Renal cortical epithelial cell (primary cell): ENCODE measurements around the gene CLEC19A. TPM values are rescaled to one million over a fixed set of nuclear protein-coding genes. Genes with fewer than 3 reads are reported as not detected.

Experiments
- DNase-seq: peaks from one replicate; pipeline ENCODE4 v3.0.0-alpha.2; 2011; ENCODE audit warnings: low read depth
- total RNA-seq: library from RNA; depleted of rRNA; stranded (reverse); fragments of >200 nt; gene quantifications from 2 replicates; pipeline ENCODE4 v1.2.3, GENCODE V29; 2014

CLEC19A gene
- total RNA-seq, 1 donor from 2014 or later = not detected

DNA sequence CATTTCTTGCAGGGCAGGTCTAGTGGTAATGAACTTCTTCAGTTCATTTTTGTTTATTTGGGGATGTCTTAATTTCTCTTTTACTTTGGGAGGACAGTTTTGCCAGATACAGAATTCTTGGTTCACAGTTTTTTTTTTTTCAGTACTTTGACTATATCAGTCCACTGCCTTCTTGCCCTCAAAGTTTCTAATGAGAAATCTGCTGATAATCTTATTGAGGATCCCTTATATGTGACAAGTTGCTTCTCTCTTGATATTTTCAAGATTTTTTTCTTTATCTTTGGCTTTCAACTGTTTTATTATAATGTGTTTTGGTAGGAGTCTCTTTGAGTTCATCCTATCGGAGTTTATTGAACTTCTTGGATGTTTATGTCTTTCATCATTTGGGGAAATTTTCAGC is 42.8 kb downstream of the CLEC19A start:
- no peak for DNase-seq

DNA sequence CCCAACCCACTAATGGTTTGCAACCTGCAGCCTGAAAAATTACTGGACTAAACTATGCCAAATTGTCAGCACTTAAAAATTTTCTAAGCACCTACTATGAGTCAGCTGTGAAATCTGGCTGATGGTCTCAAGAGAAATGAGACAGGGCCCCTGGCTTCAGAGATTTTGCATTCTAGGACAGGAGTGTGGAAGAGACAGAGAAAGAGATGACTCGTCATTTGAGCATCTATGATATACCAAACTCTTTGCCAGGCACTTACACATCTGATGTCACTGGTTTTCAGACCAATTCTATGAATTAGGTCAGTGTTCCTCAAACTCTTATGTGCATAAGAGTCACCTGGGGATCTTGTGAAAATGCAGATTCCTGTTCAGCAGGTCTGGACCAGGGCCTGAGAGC is 44.4 kb downstream of the CLEC19A start:
- DNase-seq = no peak

DNA sequence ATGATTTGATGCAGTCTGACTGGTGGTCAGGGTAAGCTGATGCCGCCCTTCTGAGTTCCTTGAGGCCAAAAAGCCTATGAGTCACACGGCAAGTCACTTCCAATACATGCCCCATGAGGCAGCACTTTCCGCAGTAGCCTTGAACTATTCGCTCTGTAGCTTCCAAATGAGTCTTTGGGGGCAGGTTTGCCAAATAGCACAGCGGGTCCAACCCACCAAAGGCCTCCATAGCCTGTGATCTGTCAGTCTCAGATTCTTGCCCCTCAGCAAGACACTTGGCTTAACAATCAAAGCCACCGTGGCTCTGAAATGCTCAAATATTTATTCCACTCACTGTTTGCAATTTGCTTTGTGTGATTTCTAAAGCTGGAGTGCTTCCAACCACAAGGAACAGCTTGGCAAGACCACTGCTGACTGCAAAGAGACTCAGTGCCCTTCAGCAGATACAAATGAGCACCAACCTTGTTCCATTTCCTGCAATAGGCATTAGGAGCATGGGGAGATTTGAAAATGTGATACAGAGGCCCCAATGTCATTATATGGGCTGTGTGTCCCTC is 45.4 kb downstream of the CLEC19A start:
- no peak for DNase-seq

DNA sequence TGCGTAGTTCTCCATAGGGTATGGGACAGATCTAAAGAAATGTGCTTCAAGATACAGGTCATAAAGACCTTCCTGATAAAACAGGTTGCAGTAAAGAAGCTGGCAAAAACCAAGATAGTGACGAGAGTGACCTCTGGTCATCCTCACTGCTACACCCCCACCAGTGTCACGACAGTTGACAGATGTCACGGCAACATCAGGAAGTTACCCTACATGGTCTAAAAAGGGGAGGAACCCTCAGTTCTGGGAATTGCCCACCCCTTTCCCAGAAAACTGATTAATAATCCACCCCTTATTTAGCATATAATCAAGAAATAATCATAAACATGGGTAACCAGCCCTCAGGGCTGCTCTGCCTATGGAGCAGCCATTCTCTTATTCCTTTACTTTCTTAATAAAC is 46.3 kb downstream of the CLEC19A start:
- DNase-seq = no peak

DNA sequence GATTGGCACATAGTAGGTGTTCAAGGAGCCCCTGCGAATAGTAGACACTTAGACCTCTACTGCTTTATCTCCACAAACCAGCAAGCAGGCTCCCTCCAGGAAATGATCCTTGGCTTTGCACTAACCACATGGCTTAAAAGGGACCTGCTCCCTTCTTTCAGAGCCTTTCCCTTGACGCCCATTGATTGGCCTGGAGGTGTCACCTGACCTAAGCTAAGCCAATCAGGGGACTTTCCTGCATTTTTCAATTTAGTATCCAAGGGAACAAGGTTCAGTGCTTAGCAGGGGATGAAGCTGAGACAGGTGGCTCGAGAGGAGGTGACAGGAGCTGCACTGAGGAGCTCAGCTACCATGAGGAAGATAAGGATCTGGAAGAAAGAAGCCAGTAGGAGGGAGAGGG is 52.8 kb downstream of the CLEC19A start:
- DNase-seq = no peak

DNA sequence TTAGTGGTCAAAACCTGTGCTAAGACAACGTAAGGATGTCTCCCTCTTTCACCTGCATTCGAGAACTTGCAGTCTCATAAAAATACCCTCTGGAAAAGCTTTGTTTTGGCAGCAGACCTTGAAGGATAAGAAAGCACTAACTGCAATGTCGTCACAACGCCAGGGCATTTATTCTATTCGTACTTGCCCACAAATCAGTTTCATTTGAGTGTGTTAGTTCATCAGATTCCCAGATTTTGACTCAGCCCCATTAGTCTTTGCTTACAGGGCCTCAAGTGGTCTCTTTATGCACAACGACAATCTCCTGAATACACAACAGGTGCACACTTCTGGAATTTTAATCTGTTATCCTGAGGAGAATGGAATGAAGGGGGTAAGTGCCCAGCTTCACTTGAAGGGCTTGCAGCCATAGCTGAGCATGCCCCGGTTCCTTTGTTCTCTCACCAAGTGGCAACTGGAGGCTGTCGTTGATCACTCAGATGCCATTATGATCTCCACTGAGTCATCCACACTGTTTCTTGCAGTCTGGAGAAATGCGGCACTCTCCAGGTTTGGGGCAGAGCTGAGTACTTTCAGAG is 58.8 kb downstream of the CLEC19A start:
- no peak for DNase-seq

DNA sequence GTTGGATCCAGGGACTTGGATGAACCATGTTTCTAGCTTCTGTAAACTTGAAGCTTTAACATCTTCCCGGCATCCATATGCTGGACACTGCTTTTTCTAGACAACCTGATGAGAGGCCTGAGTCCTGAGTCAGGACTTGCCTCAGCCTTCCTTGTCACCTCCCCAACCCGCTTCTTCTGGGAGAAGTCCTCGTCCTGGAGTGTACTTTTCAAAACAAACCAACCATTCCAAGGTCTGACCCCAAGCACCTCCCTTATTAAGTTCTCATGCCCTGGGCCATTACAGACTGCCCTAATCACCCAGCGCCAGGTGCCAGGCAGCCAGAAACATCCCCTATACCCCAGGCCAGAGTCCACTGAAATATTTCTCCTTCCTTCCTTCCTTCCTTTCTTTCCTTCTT is 59.4 kb downstream of the CLEC19A start:
- no peak for DNase-seq

DNA sequence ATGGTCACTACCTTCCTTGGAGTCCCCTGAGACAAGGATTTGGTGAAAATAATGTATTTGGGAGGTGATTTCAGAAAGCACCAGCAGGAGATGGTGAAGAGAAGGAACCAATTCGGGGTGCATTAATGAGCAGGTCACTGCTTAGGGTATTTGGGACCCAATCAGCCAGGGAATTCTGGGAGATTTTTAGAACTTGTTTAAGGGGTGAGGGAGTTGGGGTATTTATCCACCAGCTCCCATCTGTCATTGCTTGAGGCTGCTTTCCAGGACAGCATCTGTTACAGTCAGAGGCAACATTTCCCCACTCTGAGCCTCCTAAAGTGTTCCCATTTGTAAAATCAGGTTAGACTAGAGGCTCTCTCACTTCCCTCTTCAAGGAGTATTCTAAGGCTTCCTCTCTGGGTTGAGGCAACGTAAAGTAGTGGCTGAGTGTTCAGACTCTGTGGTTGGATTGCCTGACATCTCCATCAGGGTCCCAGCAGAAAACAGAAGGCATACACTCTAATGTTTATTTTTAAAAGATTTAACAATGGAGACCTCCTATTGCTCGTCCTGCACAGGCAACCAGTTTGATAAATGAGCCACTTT is 60.9 kb downstream of the CLEC19A start:
- no peak for DNase-seq

DNA sequence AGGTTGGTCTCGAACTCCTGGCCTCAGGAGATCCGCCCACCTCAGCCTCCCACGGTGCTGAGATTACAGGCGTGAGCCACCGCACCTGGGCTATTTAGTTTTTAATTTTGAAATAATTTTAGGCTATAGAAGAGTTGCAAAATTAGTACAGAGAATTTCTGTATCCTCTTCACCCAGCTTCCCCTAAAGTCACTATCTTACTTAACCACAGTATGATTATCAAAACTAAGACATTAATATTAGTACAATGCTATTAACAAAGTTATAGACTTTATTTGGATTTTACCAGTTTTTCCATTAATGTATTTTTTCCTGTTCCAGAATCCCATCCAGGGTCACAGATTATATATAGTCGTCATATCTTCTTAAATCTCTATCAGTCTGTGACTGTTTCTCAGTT is 62.6 kb downstream of the CLEC19A start:
- DNase-seq = no peak

DNA sequence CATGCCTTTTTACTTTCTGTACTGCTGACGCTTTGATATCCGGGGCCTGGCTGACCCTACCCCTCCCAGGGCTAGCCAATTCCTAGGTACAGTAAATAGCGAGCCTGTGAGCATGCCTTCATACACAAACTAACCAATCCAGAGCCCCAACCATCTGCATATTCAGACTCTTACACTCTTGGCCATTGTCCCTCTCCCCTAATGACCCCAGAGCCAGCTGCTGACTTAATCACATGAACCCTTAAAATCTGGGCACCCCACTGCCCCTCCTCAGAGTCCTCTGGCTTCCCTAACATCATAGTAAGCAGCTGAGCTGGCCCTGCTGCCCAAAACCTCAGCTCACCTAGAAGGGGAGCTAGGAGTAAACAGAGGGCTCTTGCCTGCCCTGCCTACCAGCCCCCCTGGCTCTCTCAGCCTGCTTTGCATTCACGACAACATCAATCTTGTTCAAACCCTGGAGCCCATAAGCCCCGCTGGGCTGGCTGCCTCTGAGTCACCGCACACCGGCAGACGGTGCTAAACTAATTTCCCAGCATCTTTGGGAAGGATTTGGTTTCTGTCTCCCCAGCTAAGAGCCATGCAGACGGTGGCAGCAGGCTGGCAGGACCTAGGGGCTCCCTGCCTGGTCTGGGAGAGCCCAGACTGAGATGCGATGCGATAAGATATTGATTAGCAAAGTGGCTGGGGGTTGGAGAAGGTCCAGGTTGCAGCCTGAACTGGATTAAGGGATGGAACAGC is 63.2 kb downstream of the CLEC19A start:
- DNase-seq = no peak

DNA sequence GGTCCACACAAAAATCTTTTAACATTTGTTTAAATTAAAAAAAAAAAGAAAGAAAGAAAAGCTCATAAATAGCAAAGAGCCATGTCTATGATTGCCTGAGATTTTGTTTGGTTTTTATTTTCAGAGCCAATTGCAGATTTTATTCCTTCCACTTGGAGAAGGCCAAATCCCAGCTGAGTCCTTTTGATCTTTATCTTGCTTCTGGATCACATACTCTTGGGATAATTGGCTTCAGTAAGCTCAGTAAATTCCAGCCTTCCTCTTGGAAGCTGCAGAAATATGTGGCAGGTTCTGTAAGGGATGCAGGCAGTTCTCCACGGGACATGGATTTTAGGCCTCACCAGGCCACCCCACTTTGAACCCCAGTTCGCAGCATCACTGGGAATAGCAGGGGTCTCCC is 68.8 kb downstream of the CLEC19A start:
- no peak for DNase-seq

DNA sequence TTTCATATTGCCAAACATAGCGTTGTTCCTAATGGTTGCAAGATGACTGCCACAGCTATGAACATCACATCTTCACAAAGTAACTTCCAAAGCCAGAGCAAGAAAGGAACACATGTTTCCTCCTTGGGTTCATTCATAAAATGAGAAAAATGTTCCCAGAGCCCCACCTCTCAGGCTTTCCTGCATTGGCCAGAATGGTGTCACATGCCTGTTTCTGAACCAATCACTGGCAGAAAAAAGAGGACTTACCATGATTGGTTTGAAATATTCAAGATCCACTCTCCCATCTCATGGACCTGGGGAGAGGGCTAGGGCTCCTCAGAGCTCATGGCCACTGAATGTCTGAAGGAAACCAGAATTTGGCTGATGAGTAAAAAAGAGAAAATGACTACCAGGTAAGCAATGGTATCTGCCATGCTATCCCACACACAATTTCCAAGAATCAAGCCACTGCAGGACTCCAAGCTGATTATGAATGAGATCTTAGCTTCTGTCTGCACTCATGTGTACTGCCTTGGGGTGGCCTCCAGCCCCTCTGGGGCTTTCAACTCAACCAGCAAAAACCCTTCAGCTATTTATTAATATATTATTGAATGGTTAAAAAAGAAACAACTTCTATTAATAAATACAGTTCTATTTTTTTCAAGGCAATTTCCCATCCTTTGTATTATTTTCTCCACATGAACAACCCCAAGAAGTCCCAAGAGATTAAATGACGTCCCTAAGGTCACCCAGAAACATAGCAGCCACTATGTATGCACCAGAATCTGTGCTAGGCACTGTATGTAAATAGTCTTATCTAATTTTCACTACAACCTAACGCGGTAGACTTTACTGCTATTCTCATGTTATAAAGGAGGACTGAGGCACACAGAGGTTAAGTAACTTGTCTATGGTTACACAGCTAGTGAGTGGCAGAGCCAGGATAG is 70.8 kb downstream of the CLEC19A start:
- DNase-seq = no peak

DNA sequence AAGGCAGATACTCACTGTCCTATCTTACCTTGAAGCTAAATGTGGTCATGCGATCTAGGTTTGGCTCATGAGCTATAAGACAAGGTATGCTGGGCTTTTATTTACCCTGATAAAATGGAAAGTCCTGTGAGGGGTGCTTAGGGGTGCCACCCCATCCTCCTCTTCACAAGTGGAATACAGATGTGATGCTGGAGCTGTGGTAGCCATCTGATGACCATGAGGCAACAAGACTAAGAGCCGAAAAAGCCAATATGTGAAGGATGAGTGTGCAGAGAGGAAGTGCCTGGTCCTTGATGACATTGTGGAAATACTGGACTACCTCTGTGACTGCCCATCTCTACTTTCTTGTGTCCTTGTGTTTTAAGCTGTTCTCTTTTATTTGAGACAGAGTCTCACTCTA is 74.0 kb downstream of the CLEC19A start:
- DNase-seq = no peak

Other genes starting within 250 kb of the CLEC19A start
- 12.3 and 28.1 TPM in 2 replicates for gene COQ7, start 218.1 kb upstream of the CLEC19A start, total RNA-seq
- 32.1 and 50.8 TPM in 2 replicates for gene ITPRIPL2, start 171.8 kb upstream of the CLEC19A start, total RNA-seq
- 0.30 TPM in 1 of 2 replicates, not detected in the other for gene SYT17, start 117.5 kb upstream of the CLEC19A start, total RNA-seq
- gene TMC5, start 132.2 kb downstream of the CLEC19A start, total RNA-seq = 0.05 and 0.17 TPM in 2 replicates
- gene GDE1, start 236.4 kb downstream of the CLEC19A start, total RNA-seq = 84.7 and 124 TPM in 2 replicates
- gene CCP110, start 238.2 kb downstream of the CLEC19A start, total RNA-seq = 7.5 and 19.4 TPM in 2 replicates